ENCODE data around the gene TCEA2. TPM values are rescaled to one million over a fixed set of nuclear protein-coding genes. Genes with fewer than 3 reads are reported as not detected.

Gene TCEA2
- total and polyA plus RNA-seq, 2 of the 13 experiments (the other 11 are each of a cell fraction or from before 2014, with no cell fraction given) = 28.1 to 33.7 TPM

GRCh38 chr20:64099880-64100565, 37.0 kb downstream of the TCEA2 start:
- no peaks in the 10 kb centered on the region for H3K36me3 ChIP-seq (replicated peaks in 1 of 2; ENCODE audit: control insufficient read depth in 1 of 2, insufficient read depth in 2 of 2, low read length in 2 of 2)
- H3K4me1 ChIP-seq (ENCODE audit: insufficient read depth, low read length) = no peaks in the 10 kb centered on the region
- CTCF ChIA-PET (ENCODE audit: low intra/inter-chr PET ratio, low total read pairs) = interaction anchor here (0.6 to 2.9 kb wide), 2 partner anchors 20 to 23 kb away, joined by 3 to 21 read pairs; no protein-coding TSS in a partner anchor
- ATAC-seq = no peak
- no peaks in the 10 kb centered on the region for H3K79me2 ChIP-seq (ENCODE audit: insufficient read depth, low read length)
- no peak overlapping the region for H3K4me3 ChIP-seq (replicated peaks in 1 of 3; ENCODE audit: insufficient read depth in 1 of 3, low read depth in 2 of 3, low read length in 3 of 3)
- no peak for DNase-seq (ENCODE audit: low spot score)
- no peak overlapping the region for H3K4me2 ChIP-seq (ENCODE audit: low read depth, low read length)
- no peak overlapping the region for H3K9ac ChIP-seq (ENCODE audit: insufficient read depth, low read depth, low read length)
- no peak overlapping the region for H3K27ac ChIP-seq (ENCODE audit: extremely low read length, insufficient read depth, low read length)
- H3K27me3 ChIP-seq (ENCODE audit: control insufficient read depth in 1 of 2, insufficient read depth in 2 of 2, low read length in 2 of 2) = peaks cover 39 to 69% of the 10 kb centered on the region in 2 experiments
- in situ Hi-C loops (cut with HindIII; ENCODE audit: extremely low pct_ligation_motif_present, low pct_unique_long_range_greater_than_20kb) = no loop called here
- no peak for FAIRE-seq
- H4K20me1 ChIP-seq (ENCODE audit: insufficient read depth, low read length) = peaks cover 3% of the 10 kb centered on the region; the same call in 1 of the 2 replicates
- no peak for TF ChIP-seq FOXK1 (CRISPR knock-in tag; IDR thresholded peaks at IDR 0.05; ENCODE audit: borderline replicate concordance, low read depth)
- no peak overlapping the region for H2AFZ ChIP-seq (ENCODE audit: low read length)
- 30% methylated on average over 14 of the region's 14 CpGs for WGBS (ENCODE audit: low lambda C conversion rate)
- POLR2A ChIA-PET = no interaction called here
- H3K9me3 ChIP-seq (ENCODE audit: low read length) = no peaks in the 10 kb centered on the region
- no TSS peak for BruUV-seq (replicated peaks)
- intact Hi-C loops (cut with micrococcal nuclease; ENCODE audit: unreplicated experiment) = no loop called here

GRCh38 chr20:64100566-64100888, 37.5 kb downstream of the TCEA2 start:
- ATAC-seq = no peak
- WGBS (ENCODE audit: low lambda C conversion rate) = 0% methylated on average over 4 of the region's 4 CpGs
- POLR2A ChIA-PET = no interaction called here

More at GRCh38 chr20:64100566-64100888, 37.5 kb downstream of the TCEA2 start:
- Histone ChIP-seq H3K79me2 (ENCODE audit: insufficient read depth, low read length) (no peaks in the 10 kb centered on the region), H3K4me3 (replicated peaks in 1 of 3; ENCODE audit: insufficient read depth in 1 of 3, low read depth in 2 of 3, low read length in 3 of 3) (no peak overlapping the region), H3K4me2 (ENCODE audit: low read depth, low read length) (no peak overlapping the region), H3K4me1 (ENCODE audit: insufficient read depth, low read length) (no peaks in the 10 kb centered on the region), H2AFZ (ENCODE audit: low read length) (no peak overlapping the region), H3K27ac (ENCODE audit: extremely low read length, insufficient read depth, low read length) (no peak overlapping the region), H4K20me1 (ENCODE audit: insufficient read depth, low read length) (peaks cover 3% of the 10 kb centered on the region; the same call in 1 of the 2 replicates), H3K9me3 (ENCODE audit: low read length) (no peaks in the 10 kb centered on the region), H3K27me3 (ENCODE audit: control insufficient read depth in 1 of 2, insufficient read depth in 2 of 2, low read length in 2 of 2) (peaks cover 39 to 71% of the 10 kb centered on the region in 2 experiments), H3K9ac (ENCODE audit: insufficient read depth, low read depth, low read length) (no peak overlapping the region), H3K36me3 (replicated peaks in 1 of 2; ENCODE audit: control insufficient read depth in 1 of 2, insufficient read depth in 2 of 2, low read length in 2 of 2) (no peaks in the 10 kb centered on the region)
- peak; percentile 58; the same call in 1 of the 2 replicates for TF ChIP-seq MNT (IDR thresholded peaks at IDR 0.05)
- no peak for TF ChIP-seq ZBTB39 (CRISPR knock-in tag; IDR thresholded peaks at IDR 0.05)
- DNase-seq (ENCODE audit: low spot score) (no peak), FAIRE-seq (no peak)
- CTCF ChIA-PET (ENCODE audit: low intra/inter-chr PET ratio, low total read pairs) = interaction anchor here (0.6 to 2.9 kb wide), 2 partner anchors 20 to 23 kb away, joined by 3 to 21 read pairs; no protein-coding TSS in a partner anchor
- intact Hi-C loops (cut with micrococcal nuclease; ENCODE audit: unreplicated experiment) (no loop called here), in situ Hi-C loops (cut with HindIII; ENCODE audit: extremely low pct_ligation_motif_present, low pct_unique_long_range_greater_than_20kb) (no loop called here)
- BruUV-seq (replicated peaks) = no TSS peak
